ENCODE measurements around the gene WDR82. TPM values are rescaled to one million over a fixed set of nuclear protein-coding genes. Genes with fewer than 3 reads are reported as not detected.

WDR82 gene
- total and polyA plus RNA-seq, 2 donors from 2014 or later, result 20.9 to 75.8 TPM

DNA sequence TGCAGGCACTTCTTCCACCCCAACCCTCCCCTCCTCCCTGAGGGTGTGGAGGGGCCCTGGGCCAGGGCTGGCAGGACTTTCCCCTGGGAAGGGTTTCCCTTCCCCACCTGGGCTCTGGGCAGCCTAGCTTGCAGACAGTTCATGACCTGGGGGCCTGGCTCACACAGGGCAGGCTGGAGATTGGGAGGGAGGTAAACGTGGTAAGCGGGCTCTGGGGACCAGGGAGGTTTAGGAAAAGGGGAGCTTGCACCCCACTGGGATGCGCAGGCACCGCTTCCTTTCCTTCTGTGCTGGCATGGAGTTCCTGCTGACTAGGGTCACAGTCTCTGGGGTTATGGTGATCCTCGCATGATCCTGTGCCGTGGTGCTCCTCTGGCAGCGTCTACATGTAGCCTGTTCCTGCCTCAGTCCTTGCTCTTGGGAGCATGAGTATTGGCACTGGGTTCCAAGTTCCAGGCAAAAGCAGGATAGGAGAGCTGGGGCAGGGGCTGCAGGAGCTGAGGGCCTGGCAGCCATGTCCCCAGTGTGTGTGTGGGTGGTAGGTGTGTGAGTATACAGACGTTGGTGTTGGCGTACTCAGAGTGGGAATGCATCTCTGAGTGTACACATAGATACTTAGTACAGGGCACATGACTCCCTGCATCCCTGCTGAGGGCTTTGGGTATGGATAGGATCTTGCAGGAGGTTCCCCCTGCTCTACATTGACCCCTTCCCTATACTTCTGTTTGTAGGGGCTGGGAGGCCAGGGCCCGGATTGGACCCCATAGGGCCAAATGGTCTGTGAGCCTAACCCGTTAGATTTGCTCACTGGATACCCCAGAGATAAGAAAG is 16.1 kb upstream of the WDR82 start:
- TF ChIP-seq, protein P1, sequence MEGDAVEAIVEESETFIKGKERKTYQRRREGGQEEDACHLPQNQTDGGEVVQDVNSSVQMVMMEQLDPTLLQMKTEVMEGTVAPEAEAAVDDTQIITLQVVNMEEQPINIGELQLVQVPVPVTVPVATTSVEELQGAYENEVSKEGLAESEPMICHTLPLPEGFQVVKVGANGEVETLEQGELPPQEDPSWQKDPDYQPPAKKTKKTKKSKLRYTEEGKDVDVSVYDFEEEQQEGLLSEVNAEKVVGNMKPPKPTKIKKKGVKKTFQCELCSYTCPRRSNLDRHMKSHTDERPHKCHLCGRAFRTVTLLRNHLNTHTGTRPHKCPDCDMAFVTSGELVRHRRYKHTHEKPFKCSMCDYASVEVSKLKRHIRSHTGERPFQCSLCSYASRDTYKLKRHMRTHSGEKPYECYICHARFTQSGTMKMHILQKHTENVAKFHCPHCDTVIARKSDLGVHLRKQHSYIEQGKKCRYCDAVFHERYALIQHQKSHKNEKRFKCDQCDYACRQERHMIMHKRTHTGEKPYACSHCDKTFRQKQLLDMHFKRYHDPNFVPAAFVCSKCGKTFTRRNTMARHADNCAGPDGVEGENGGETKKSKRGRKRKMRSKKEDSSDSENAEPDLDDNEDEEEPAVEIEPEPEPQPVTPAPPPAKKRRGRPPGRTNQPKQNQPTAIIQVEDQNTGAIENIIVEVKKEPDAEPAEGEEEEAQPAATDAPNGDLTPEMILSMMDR (IDR thresholded peaks at IDR 0.05; ENCODE audit: borderline replicate concordance, extremely low read depth, insufficient read depth), result no peak
- Histone ChIP-seq H3K9me3 (ENCODE audit: control insufficient read depth in 2 of 3, insufficient read depth in 1 of 3, low read length in 3 of 3) (no peaks in the 10 kb centered on the region), H3K27me3 (ENCODE audit: control insufficient read depth, insufficient read depth, low read length) (no peaks in the 10 kb centered on the region), H3K4me1 (ENCODE audit: control insufficient read depth in 2 of 3, insufficient read depth in 2 of 3, low read depth in 1 of 3, low read length in 3 of 3) (peaks cover 0 to 23% (median 0%) of the 10 kb centered on the region in 3 donors), H3K27ac (ENCODE audit: low read depth in 2 of 2, low read length in 2 of 2) (no peak overlapping the region), H3K9ac (ENCODE audit: low read length in 3 of 3) (no peak overlapping the region), H3K4me3 (ENCODE audit: low read length in 3 of 3) (no peak overlapping the region), H3K36me3 (ENCODE audit: control insufficient read depth in 2 of 3, insufficient read depth in 3 of 3, low read length in 3 of 3) (peaks cover 0 to 15% (median 8%) of the 10 kb centered on the region in 3 donors)
- DNase-seq (peak in 1 of 5 donors; percentile 47), FAIRE-seq (no peak)
- intact Hi-C loops (cut with DNase I), result no loop called here

DNA sequence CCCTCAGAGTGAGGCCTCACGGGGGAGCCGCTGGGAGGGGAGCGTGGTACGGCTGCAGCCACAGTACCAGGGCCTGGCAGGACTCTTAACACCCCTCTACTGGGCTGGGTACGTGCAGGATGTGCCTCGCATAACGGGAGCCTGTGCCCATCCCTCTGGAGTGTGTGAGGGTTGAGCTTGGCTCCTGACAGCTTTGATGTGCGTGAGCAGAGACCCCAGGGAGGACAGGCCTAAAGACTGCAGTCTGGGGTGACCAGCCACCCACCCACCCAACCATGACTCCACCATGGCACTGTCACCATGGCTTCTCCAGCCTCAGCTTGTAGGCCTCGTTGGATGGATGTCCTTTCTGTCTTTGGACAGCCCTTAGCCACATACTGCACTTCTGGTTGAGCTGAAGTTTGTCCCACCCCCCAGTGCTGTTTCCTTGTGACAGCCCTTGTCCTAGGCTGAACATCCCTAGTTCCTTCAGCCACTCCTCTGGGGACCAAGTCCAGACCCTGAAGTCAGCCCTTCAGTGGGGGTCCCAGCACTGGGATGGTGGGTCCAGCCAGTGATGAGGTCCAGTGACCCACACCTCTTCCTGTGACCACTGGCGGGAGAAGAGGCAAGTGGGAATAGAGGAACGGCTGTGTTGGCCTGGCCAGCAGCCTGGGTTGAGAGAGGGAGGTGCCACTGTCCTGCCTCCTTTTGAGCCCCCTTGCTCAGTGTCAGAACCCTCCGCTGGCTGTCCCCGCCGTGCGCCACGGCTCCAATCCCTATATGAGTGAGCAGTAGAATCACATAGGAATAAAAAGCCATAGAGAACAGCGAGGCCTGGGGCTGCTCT is 15.3 kb upstream of the WDR82 start:
- Histone ChIP-seq H3K4me3 (ENCODE audit: low read length in 3 of 3) (no peak overlapping the region), H3K36me3 (ENCODE audit: control insufficient read depth in 2 of 3, insufficient read depth in 3 of 3, low read length in 3 of 3) (peaks cover 0 to 15% (median 8%) of the 10 kb centered on the region in 3 donors), H3K9ac (ENCODE audit: low read length in 3 of 3) (no peak overlapping the region), H3K9me3 (ENCODE audit: control insufficient read depth in 2 of 3, insufficient read depth in 1 of 3, low read length in 3 of 3) (no peaks in the 10 kb centered on the region), H3K27ac (ENCODE audit: low read depth in 2 of 2, low read length in 2 of 2) (no peak overlapping the region), H3K4me1 (ENCODE audit: control insufficient read depth in 2 of 3, insufficient read depth in 2 of 3, low read depth in 1 of 3, low read length in 3 of 3) (peaks cover 0 to 30% (median under 1%) of the 10 kb centered on the region in 3 donors), H3K27me3 (ENCODE audit: control insufficient read depth, insufficient read depth, low read length) (no peaks in the 10 kb centered on the region)
- DNase-seq, result peak in 1 of 5 donors; percentile 57
- TF ChIP-seq, protein P1 (IDR thresholded peaks at IDR 0.05; ENCODE audit: borderline replicate concordance, extremely low read depth, insufficient read depth), result no peak
- FAIRE-seq, result no peak
- intact Hi-C loops (cut with DNase I), result no loop called here

GRCh38 chr3:52292247-52293065 is 14.0 kb upstream of the WDR82 start:
- DNase-seq (peak in 1 of 5 donors; percentile 59), FAIRE-seq (no peak)
- TF ChIP-seq, protein P1 (IDR thresholded peaks at IDR 0.05; ENCODE audit: borderline replicate concordance, extremely low read depth, insufficient read depth), result no peak
- H3K36me3 ChIP-seq (ENCODE audit: control insufficient read depth in 2 of 3, insufficient read depth in 3 of 3, low read length in 3 of 3), result peaks cover 0 to 15% (median 8%) of the 10 kb centered on the region in 3 donors
- H3K27me3 ChIP-seq (ENCODE audit: control insufficient read depth, insufficient read depth, low read length), result no peaks in the 10 kb centered on the region
- H3K4me1 ChIP-seq (ENCODE audit: control insufficient read depth in 2 of 3, insufficient read depth in 2 of 3, low read depth in 1 of 3, low read length in 3 of 3), result peaks cover 0 to 30% (median 4%) of the 10 kb centered on the region in 3 donors
- intact Hi-C loops (cut with DNase I), result no loop called here
- H3K9me3 ChIP-seq (ENCODE audit: control insufficient read depth in 2 of 3, insufficient read depth in 1 of 3, low read length in 3 of 3), result no peaks in the 10 kb centered on the region
- no peak overlapping the region for H3K9ac ChIP-seq (ENCODE audit: low read length in 3 of 3)
- H3K27ac ChIP-seq (ENCODE audit: low read depth in 2 of 2, low read length in 2 of 2), result no peak overlapping the region
- no peak overlapping the region for H3K4me3 ChIP-seq (ENCODE audit: low read length in 3 of 3)

Data from kidney (tissue), 14 donors.